ENCODE measurements around the gene CHRNE. TPM values are rescaled to one million over a fixed set of nuclear protein-coding genes. Genes with fewer than 3 reads are reported as not detected.

CHRNE gene
- total RNA-seq, 1 experiment from 2014 or later = 0.31 TPM

DNA sequence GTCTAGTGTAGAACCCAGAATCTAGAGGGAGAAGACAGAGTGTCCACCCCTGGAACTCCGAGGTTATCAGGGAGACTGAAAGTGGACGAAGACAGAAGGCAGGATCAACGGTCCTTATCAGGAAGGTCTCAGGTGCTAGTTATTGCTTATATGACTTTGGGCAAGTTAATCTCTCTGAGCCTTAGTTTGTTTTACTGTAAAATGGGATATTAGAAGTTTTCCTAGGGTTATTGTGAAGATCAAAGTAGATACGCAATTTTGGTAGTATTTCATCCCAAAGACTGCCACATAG is 38.4 kb upstream of the CHRNE start:
- Histone ChIP-seq H3K56ac (ENCODE audit: insufficient read length, low read depth, low read length) (no peak overlapping the region), H2BK5ac (ENCODE audit: insufficient read length, low read length) (no peak overlapping the region), H3K4ac (ENCODE audit: low read depth, low read length) (no peak overlapping the region), H3K9me3 (ENCODE audit: control insufficient read depth, low read depth, low read length) (no peaks in the 10 kb centered on the region), H3K4me2 (ENCODE audit: insufficient read depth, insufficient read length, low read length) (peak overlapping the region; percentile 80), H3K14ac (ENCODE audit: insufficient read depth, low read length) (no peak overlapping the region), H3K79me1 (ENCODE audit: insufficient read depth, low read depth, low read length, poor library complexity, severe bottlenecking) (peaks cover 5% of the 10 kb centered on the region), H2AFZ (ENCODE audit: low read length) (no peak overlapping the region), H3K79me2 (ENCODE audit: insufficient read depth, low read length) (peaks cover 9% of the 10 kb centered on the region; the same call in 1 of the 2 replicates), H2BK15ac (ENCODE audit: low read depth, low read length) (no peak overlapping the region), H3K23me2 (ENCODE audit: insufficient read length, low read depth, low read length, poor library complexity, severe bottlenecking) (peaks cover 17% of the 10 kb centered on the region), H4K91ac (ENCODE audit: insufficient read length, low read depth, low read length) (no peak overlapping the region), H3K27ac (ENCODE audit: insufficient read length, low read depth, low read length) (no peak overlapping the region), H4K8ac (replicated peaks; ENCODE audit: insufficient read length, low read depth, low read length) (no peak overlapping the region), H4K5ac (ENCODE audit: insufficient read length, low read depth, low read length) (no peak overlapping the region), H3K27me3 (ENCODE audit: insufficient read depth, low read length) (no peaks in the 10 kb centered on the region), H3K4me1 (ENCODE audit: insufficient read depth, low read length) (no peaks in the 10 kb centered on the region), H3T11ph (ENCODE audit: low read length) (no peak overlapping the region), H3K23ac (ENCODE audit: insufficient read length, low read depth, low read length) (no peak overlapping the region), H2AK5ac (ENCODE audit: insufficient read length, low read length) (no peak overlapping the region), H2BK12ac (ENCODE audit: insufficient read length, low read depth, low read length) (no peak overlapping the region), H3K18ac (ENCODE audit: insufficient read length, low read depth, low read length) (no peak overlapping the region), H3K9ac (ENCODE audit: extremely low read depth, insufficient read length, low read length) (peak overlapping the region; percentile 96), H2BK20ac (ENCODE audit: low read depth, low read length, poor library complexity, severe bottlenecking) (no peak overlapping the region), H4K20me1 (ENCODE audit: control insufficient read depth, insufficient read depth, insufficient read length) (peaks cover 4% of the 10 kb centered on the region), H2BK120ac (ENCODE audit: low read depth, low read length, poor library complexity, severe bottlenecking) (no peak overlapping the region)
- peak overlapping the region; percentile 95 to 98 for H3K4me3 Mint-ChIP-seq
- H3K4me1 Mint-ChIP-seq = peaks cover 30 to 39% of the 10 kb centered on the region in 2 experiments
- DNase-seq = no peak
- peaks cover 40 to 83% (median 67%) of the 10 kb centered on the region in 3 experiments for H3K36me3 Mint-ChIP-seq (ENCODE audit: insufficient read depth in 1 of 3, low read depth in 3 of 3)
- H3K27ac Mint-ChIP-seq = peak overlapping the region; percentile 100; a peak in 4 of 7 replicates
- H3K9me3 Mint-ChIP-seq = no peaks in the 10 kb centered on the region; a peak in 2 of 5 replicates
- WGBS (ENCODE audit: extremely low coverage, insufficient read length, low lambda C conversion rate) = no CpG with 5 or more reads among the region's 4 CpGs
- H3K27me3 Mint-ChIP-seq (ENCODE audit: low read depth) = peaks cover 6% of the 10 kb centered on the region
- TF ChIP-seq, protein P1, sequence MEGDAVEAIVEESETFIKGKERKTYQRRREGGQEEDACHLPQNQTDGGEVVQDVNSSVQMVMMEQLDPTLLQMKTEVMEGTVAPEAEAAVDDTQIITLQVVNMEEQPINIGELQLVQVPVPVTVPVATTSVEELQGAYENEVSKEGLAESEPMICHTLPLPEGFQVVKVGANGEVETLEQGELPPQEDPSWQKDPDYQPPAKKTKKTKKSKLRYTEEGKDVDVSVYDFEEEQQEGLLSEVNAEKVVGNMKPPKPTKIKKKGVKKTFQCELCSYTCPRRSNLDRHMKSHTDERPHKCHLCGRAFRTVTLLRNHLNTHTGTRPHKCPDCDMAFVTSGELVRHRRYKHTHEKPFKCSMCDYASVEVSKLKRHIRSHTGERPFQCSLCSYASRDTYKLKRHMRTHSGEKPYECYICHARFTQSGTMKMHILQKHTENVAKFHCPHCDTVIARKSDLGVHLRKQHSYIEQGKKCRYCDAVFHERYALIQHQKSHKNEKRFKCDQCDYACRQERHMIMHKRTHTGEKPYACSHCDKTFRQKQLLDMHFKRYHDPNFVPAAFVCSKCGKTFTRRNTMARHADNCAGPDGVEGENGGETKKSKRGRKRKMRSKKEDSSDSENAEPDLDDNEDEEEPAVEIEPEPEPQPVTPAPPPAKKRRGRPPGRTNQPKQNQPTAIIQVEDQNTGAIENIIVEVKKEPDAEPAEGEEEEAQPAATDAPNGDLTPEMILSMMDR (conservative IDR thresholded peaks at IDR 0.05) = no peak

All from H9 (cell line).